ENCODE results near the gene KAZN. TPM values are rescaled to one million over a fixed set of nuclear protein-coding genes. Genes with fewer than 3 reads are reported as not detected.

KAZN gene
- polyA plus RNA-seq, 4 donors: 3.0 to 39.5 (median 4.4) TPM

DNA sequence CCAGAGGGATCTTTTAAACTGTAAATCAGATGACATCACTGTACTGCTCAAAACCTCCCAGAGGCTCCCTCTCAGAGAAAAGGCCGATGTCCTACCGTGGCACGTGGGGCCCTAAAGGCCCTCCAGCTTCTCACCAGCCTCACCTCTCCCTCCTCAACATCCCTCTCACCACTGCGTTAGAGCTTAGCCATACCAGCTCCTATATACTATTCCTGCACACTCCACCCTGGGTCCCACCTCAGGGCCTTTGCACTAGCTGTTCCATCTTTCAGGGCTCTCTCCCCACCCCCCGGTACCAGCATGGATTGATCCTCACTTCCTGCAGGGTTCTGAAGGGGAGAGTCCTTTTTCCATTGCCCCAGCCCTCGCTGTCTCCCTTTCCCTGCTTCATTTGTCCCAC is 111.8 kb downstream of the KAZN start:
- FAIRE-seq: no peak

GRCh38 chr1:14712136-14712535 is 113.7 kb downstream of the KAZN start:
- H3K27ac ChIP-seq (ENCODE audit: low read depth in 1 of 3, low read length in 2 of 3): no peak overlapping the region
- H3K4me3 ChIP-seq (ENCODE audit: low read depth in 1 of 3, low read length in 3 of 3): no peak overlapping the region
- no peaks in the 10 kb centered on the region for H3K9me3 ChIP-seq (ENCODE audit: control insufficient read depth in 2 of 2, insufficient read depth in 1 of 2, low read depth in 1 of 2, low read length in 1 of 2)
- H3K4me1 ChIP-seq (ENCODE audit: control insufficient read depth in 3 of 3, insufficient read depth in 2 of 3, low read depth in 1 of 3, low read length in 2 of 3): no peaks in the 10 kb centered on the region
- no peaks in the 10 kb centered on the region for H3K36me3 ChIP-seq (ENCODE audit: control insufficient read depth in 3 of 3, insufficient read depth in 2 of 3, low read depth in 1 of 3, low read length in 3 of 3)
- WGBS, 3 donors: 81 to 93% (median 90%) methylated on average over 2 of the region's 2 CpGs
- H3K27me3 ChIP-seq (ENCODE audit: control insufficient read depth in 3 of 3, insufficient read depth in 3 of 3, low read length in 3 of 3): no peaks in the 10 kb centered on the region
- DNase-seq: no peak
- FAIRE-seq: no peak

More for the DNA sequence above, 111.8 kb downstream of the KAZN start:
- Histone ChIP-seq H3K36me3 (ENCODE audit: control insufficient read depth in 3 of 3, insufficient read depth in 2 of 3, low read depth in 1 of 3, low read length in 3 of 3) (no peaks in the 10 kb centered on the region), H3K27ac (ENCODE audit: low read depth in 1 of 3, low read length in 2 of 3) (no peak overlapping the region), H3K27me3 (ENCODE audit: control insufficient read depth in 3 of 3, insufficient read depth in 3 of 3, low read length in 3 of 3) (no peaks in the 10 kb centered on the region), H3K4me3 (ENCODE audit: low read depth in 1 of 3, low read length in 3 of 3) (no peak overlapping the region), H3K4me1 (ENCODE audit: control insufficient read depth in 3 of 3, insufficient read depth in 2 of 3, low read depth in 1 of 3, low read length in 2 of 3) (no peaks in the 10 kb centered on the region), H3K9me3 (ENCODE audit: control insufficient read depth in 2 of 2, insufficient read depth in 1 of 2, low read depth in 1 of 2, low read length in 1 of 2) (peaks cover 0 to 3% of the 10 kb centered on the region in 2 donors)
- WGBS, 3 donors: 91 to 94% (median 92%) methylated on average over 6 of the region's 6 CpGs
- DNase-seq: no peak

GRCh38 chr1:14713077-14713476 is 114.6 kb downstream of the KAZN start:
- DNase-seq: no peak
- Histone ChIP-seq H3K27ac (ENCODE audit: low read depth in 1 of 3, low read length in 2 of 3) (no peak overlapping the region), H3K4me1 (ENCODE audit: control insufficient read depth in 3 of 3, insufficient read depth in 2 of 3, low read depth in 1 of 3, low read length in 2 of 3) (no peaks in the 10 kb centered on the region), H3K9me3 (ENCODE audit: control insufficient read depth in 2 of 2, insufficient read depth in 1 of 2, low read depth in 1 of 2, low read length in 1 of 2) (no peaks in the 10 kb centered on the region), H3K36me3 (ENCODE audit: control insufficient read depth in 3 of 3, insufficient read depth in 2 of 3, low read depth in 1 of 3, low read length in 3 of 3) (no peaks in the 10 kb centered on the region), H3K27me3 (ENCODE audit: control insufficient read depth in 3 of 3, insufficient read depth in 3 of 3, low read length in 3 of 3) (no peaks in the 10 kb centered on the region), H3K4me3 (ENCODE audit: low read depth in 1 of 3, low read length in 3 of 3) (no peak overlapping the region)
- FAIRE-seq: no peak
- WGBS, 3 donors: 65 to 68% (median 66%) methylated on average over 4 of the region's 4 CpGs

- Histone ChIP-seq H3K36me3 (ENCODE audit: control insufficient read depth in 3 of 3, insufficient read depth in 2 of 3, low read depth in 1 of 3, low read length in 3 of 3) (no peaks in the 10 kb centered on the region), H3K9me3 (ENCODE audit: control insufficient read depth in 2 of 2, insufficient read depth in 1 of 2, low read depth in 1 of 2, low read length in 1 of 2) (no peaks in the 10 kb centered on the region), H3K4me1 (ENCODE audit: control insufficient read depth in 3 of 3, insufficient read depth in 2 of 3, low read depth in 1 of 3, low read length in 2 of 3) (no peaks in the 10 kb centered on the region), H3K4me3 (ENCODE audit: low read depth in 1 of 3, low read length in 3 of 3) (no peak overlapping the region), H3K27me3 (ENCODE audit: control insufficient read depth in 3 of 3, insufficient read depth in 3 of 3, low read length in 3 of 3) (no peaks in the 10 kb centered on the region), H3K27ac (ENCODE audit: low read depth in 1 of 3, low read length in 2 of 3) (no peak overlapping the region)
- no peak for DNase-seq
- 86 to 90% (median 87%) methylated on average over 10 of the region's 10 CpGs for WGBS, 3 donors
- no peak for FAIRE-seq
Measured at GRCh38 chr1:14715266-14715665, 116.8 kb downstream of the KAZN start.

DNA sequence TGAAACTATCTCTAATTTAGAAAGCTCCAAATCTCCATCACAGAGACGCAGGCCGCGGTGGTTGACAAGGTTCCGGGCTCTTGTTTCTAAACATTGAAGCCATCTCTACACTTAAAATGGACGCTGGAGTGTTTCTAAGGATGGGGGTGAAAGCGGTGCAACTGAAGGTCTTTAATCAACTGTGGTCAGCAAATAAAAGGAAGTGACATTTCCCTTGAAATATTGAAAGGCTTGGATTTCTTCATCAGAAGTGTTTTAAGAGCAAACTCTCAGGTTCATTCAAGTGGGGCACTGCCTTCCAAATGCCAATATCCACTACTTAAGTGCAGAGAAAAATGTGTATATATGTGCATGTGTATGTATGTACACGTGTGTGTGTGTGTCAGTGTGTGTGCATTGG is 117.3 kb downstream of the KAZN start:
- DNase-seq (no peak), FAIRE-seq (no peak)
- no peaks in the 10 kb centered on the region for H3K36me3 ChIP-seq (ENCODE audit: control insufficient read depth in 3 of 3, insufficient read depth in 2 of 3, low read depth in 1 of 3, low read length in 3 of 3)
- no peak overlapping the region for H3K27ac ChIP-seq (ENCODE audit: low read depth in 1 of 3, low read length in 2 of 3)
- H3K4me1 ChIP-seq (ENCODE audit: control insufficient read depth in 3 of 3, insufficient read depth in 2 of 3, low read depth in 1 of 3, low read length in 2 of 3): no peaks in the 10 kb centered on the region
- H3K27me3 ChIP-seq (ENCODE audit: control insufficient read depth in 3 of 3, insufficient read depth in 3 of 3, low read length in 3 of 3): no peaks in the 10 kb centered on the region
- no peaks in the 10 kb centered on the region for H3K9me3 ChIP-seq (ENCODE audit: control insufficient read depth in 2 of 2, insufficient read depth in 1 of 2, low read depth in 1 of 2, low read length in 1 of 2)
- H3K4me3 ChIP-seq (ENCODE audit: low read depth in 1 of 3, low read length in 3 of 3): no peak overlapping the region
- 81 to 93% (median 88%) methylated on average over 7 of the region's 7 CpGs for WGBS, 3 donors

- Histone ChIP-seq H3K27ac (ENCODE audit: low read depth in 1 of 3, low read length in 2 of 3) (no peak overlapping the region), H3K9me3 (ENCODE audit: control insufficient read depth in 2 of 2, insufficient read depth in 1 of 2, low read depth in 1 of 2, low read length in 1 of 2) (no peaks in the 10 kb centered on the region), H3K27me3 (ENCODE audit: control insufficient read depth in 3 of 3, insufficient read depth in 3 of 3, low read length in 3 of 3) (no peaks in the 10 kb centered on the region), H3K36me3 (ENCODE audit: control insufficient read depth in 3 of 3, insufficient read depth in 2 of 3, low read depth in 1 of 3, low read length in 3 of 3) (no peaks in the 10 kb centered on the region), H3K4me3 (ENCODE audit: low read depth in 1 of 3, low read length in 3 of 3) (no peak overlapping the region), H3K4me1 (ENCODE audit: control insufficient read depth in 3 of 3, insufficient read depth in 2 of 3, low read depth in 1 of 3, low read length in 2 of 3) (no peaks in the 10 kb centered on the region)
- FAIRE-seq: no peak
- DNase-seq: no peak
- 85 to 94% (median 93%) methylated on average over 5 of the region's 5 CpGs for WGBS, 3 donors
Measured at GRCh38 chr1:14716474-14716873, 118.0 kb downstream of the KAZN start.

GRCh38 chr1:14718476-14718875 is 120.0 kb downstream of the KAZN start:
- FAIRE-seq: no peak
- no peaks in the 10 kb centered on the region for H3K36me3 ChIP-seq (ENCODE audit: control insufficient read depth in 3 of 3, insufficient read depth in 2 of 3, low read depth in 1 of 3, low read length in 3 of 3)
- WGBS, 3 donors: 92 to 96% (median 95%) methylated on average over 7 of the region's 7 CpGs

GRCh38 chr1:14723401-14723800 is 124.9 kb downstream of the KAZN start:
- Histone ChIP-seq H3K9me3 (ENCODE audit: control insufficient read depth in 2 of 2, insufficient read depth in 1 of 2, low read depth in 1 of 2, low read length in 1 of 2) (no peaks in the 10 kb centered on the region), H3K4me3 (ENCODE audit: low read depth in 1 of 3, low read length in 3 of 3) (no peak overlapping the region), H3K27ac (ENCODE audit: low read depth in 1 of 3, low read length in 2 of 3) (no peak overlapping the region), H3K27me3 (ENCODE audit: control insufficient read depth in 3 of 3, insufficient read depth in 3 of 3, low read length in 3 of 3) (no peaks in the 10 kb centered on the region), H3K36me3 (ENCODE audit: control insufficient read depth in 3 of 3, insufficient read depth in 2 of 3, low read depth in 1 of 3, low read length in 3 of 3) (no peaks in the 10 kb centered on the region), H3K4me1 (ENCODE audit: control insufficient read depth in 3 of 3, insufficient read depth in 2 of 3, low read depth in 1 of 3, low read length in 2 of 3) (no peaks in the 10 kb centered on the region)
- DNase-seq (no peak), FAIRE-seq (no peak)
- 79 to 85% (median 82%) methylated on average over 11 of the region's 11 CpGs for WGBS, 3 donors

More at GRCh38 chr1:14718476-14718875, 120.0 kb downstream of the KAZN start:
- H3K9me3 ChIP-seq (ENCODE audit: control insufficient read depth in 2 of 2, insufficient read depth in 1 of 2, low read depth in 1 of 2, low read length in 1 of 2): no peaks in the 10 kb centered on the region
- H3K27me3 ChIP-seq (ENCODE audit: control insufficient read depth in 3 of 3, insufficient read depth in 3 of 3, low read length in 3 of 3): no peaks in the 10 kb centered on the region
- no peaks in the 10 kb centered on the region for H3K4me1 ChIP-seq (ENCODE audit: control insufficient read depth in 3 of 3, insufficient read depth in 2 of 3, low read depth in 1 of 3, low read length in 2 of 3)
- H3K4me3 ChIP-seq (ENCODE audit: low read depth in 1 of 3, low read length in 3 of 3): no peak overlapping the region
- H3K27ac ChIP-seq (ENCODE audit: low read depth in 1 of 3, low read length in 2 of 3): no peak overlapping the region
- DNase-seq: no peak

DNA sequence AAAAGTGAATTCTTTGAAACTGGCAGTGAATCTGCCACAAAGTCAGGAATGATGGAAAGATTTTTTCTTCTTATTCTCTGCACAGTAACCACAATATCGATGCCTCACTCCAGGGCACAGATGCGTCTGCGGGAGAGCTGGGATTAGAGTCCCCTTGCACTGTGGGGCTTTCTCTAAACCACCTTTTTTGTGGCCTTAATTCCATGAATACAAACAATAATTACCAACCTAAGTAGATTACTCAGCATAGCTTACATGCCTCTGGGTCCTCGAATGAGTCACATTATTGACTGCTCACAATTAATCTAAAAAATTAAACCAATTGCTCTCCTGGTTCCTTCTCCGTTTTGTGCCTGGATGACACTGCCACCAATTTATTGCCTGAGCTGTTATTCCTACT is 125.8 kb downstream of the KAZN start:
- FAIRE-seq (no peak), DNase-seq (no peak)
- Histone ChIP-seq H3K4me1 (ENCODE audit: control insufficient read depth in 3 of 3, insufficient read depth in 2 of 3, low read depth in 1 of 3, low read length in 2 of 3) (no peaks in the 10 kb centered on the region), H3K27ac (ENCODE audit: low read depth in 1 of 3, low read length in 2 of 3) (no peak overlapping the region), H3K27me3 (ENCODE audit: control insufficient read depth in 3 of 3, insufficient read depth in 3 of 3, low read length in 3 of 3) (no peaks in the 10 kb centered on the region), H3K4me3 (ENCODE audit: low read depth in 1 of 3, low read length in 3 of 3) (no peak overlapping the region), H3K9me3 (ENCODE audit: control insufficient read depth in 2 of 2, insufficient read depth in 1 of 2, low read depth in 1 of 2, low read length in 1 of 2) (no peaks in the 10 kb centered on the region), H3K36me3 (ENCODE audit: control insufficient read depth in 3 of 3, insufficient read depth in 2 of 3, low read depth in 1 of 3, low read length in 3 of 3) (no peaks in the 10 kb centered on the region)
- 83 to 85% (median 83%) methylated on average over 5 of the region's 5 CpGs for WGBS, 3 donors

Data from small intestine (tissue), 7 donors.